Effector memory CD4-positive, alpha-beta T cell (primary cell): ENCODE measurements around the gene SMKR1.

ENCODE experiments used
- DNase-seq, 3 donors: peaks; one replicate each; pipeline ENCODE4 v3.0.0-alpha.2; 2020
- H3K27ac ChIP-seq: 2 replicates; pipeline ENCODE4 v1.7.0; 2013; ENCODE audit warnings: mild to moderate bottlenecking, low read length, moderate library complexity; ENCODE audit not compliant: insufficient read depth, poor library complexity, severe bottlenecking
- H3K27me3 ChIP-seq: replicated peaks from 2 replicates; pipeline ENCODE4 v1.7.0; 2013; ENCODE audit warnings: mild to moderate bottlenecking, low read length; ENCODE audit not compliant: insufficient read depth, control insufficient read depth, poor library complexity, severe bottlenecking
- H3K36me3 ChIP-seq: 2 replicates; pipeline ENCODE4 v1.7.0; 2013; ENCODE audit warnings: mild to moderate bottlenecking, low read length, moderate library complexity; ENCODE audit not compliant: control insufficient read depth, insufficient read depth
- H3K4me1 ChIP-seq: 2 replicates; pipeline ENCODE4 v1.7.0; 2013; ENCODE audit warnings: low read length, mild to moderate bottlenecking; ENCODE audit not compliant: control insufficient read depth, insufficient read depth, poor library complexity, severe bottlenecking
- H3K4me3 ChIP-seq: 2 replicates; pipeline ENCODE4 v1.7.0; 2013; ENCODE audit warnings: low read length, low read depth, mild to moderate bottlenecking; ENCODE audit not compliant: insufficient read depth, poor library complexity, severe bottlenecking
- H3K9me3 ChIP-seq: 2 replicates; pipeline ENCODE4 v1.7.0; 2013; ENCODE audit warnings: mild to moderate bottlenecking, low read length, moderate library complexity; ENCODE audit not compliant: control insufficient read depth

The SMKR1 gene

GRCh38 chr7:129557686-129558481, 55.6 kb downstream of the SMKR1 start:
- no peak overlapping the region for H3K27ac ChIP-seq
- H3K27me3 ChIP-seq, result no peaks in the 10 kb centered on the region
- no peak for DNase-seq
- H3K4me1 ChIP-seq, result no peaks in the 10 kb centered on the region
- no peaks in the 10 kb centered on the region for H3K36me3 ChIP-seq
- no peak overlapping the region for H3K4me3 ChIP-seq
- no peaks in the 10 kb centered on the region for H3K9me3 ChIP-seq

- Histone ChIP-seq H3K4me1 (no peaks in the 10 kb centered on the region), H3K9me3 (no peaks in the 10 kb centered on the region), H3K4me3 (no peak overlapping the region), H3K27ac (no peak overlapping the region), H3K36me3 (no peaks in the 10 kb centered on the region), H3K27me3 (peaks cover 5% of the 10 kb centered on the region)
- DNase-seq, result no peak
Observed at GRCh38 chr7:129559564-129559963, 57.2 kb downstream of the SMKR1 start.

- Histone ChIP-seq H3K4me1 (no peaks in the 10 kb centered on the region), H3K9me3 (no peaks in the 10 kb centered on the region), H3K4me3 (no peak overlapping the region), H3K27ac (no peak overlapping the region), H3K36me3 (no peaks in the 10 kb centered on the region), H3K27me3 (peaks cover 5% of the 10 kb centered on the region)
- no peak for DNase-seq
Observed at GRCh38 chr7:129560831-129561230, 58.5 kb downstream of the SMKR1 start.

GRCh38 chr7:129561677-129562359, 59.5 kb downstream of the SMKR1 start:
- H3K4me3 ChIP-seq, result no peak overlapping the region
- no peaks in the 10 kb centered on the region for H3K9me3 ChIP-seq
- no peaks in the 10 kb centered on the region for H3K4me1 ChIP-seq
- peaks cover 5% of the 10 kb centered on the region for H3K27me3 ChIP-seq
- no peak overlapping the region for H3K27ac ChIP-seq
- H3K36me3 ChIP-seq, result no peaks in the 10 kb centered on the region
- no peak for DNase-seq
